ENCODE measurements around the gene BCAR1. TPM values are rescaled to one million over a fixed set of nuclear protein-coding genes. Genes with fewer than 3 reads are reported as not detected.

The BCAR1 gene
- total RNA-seq, 1 experiment from 2014 or later = 120 TPM

DNA sequence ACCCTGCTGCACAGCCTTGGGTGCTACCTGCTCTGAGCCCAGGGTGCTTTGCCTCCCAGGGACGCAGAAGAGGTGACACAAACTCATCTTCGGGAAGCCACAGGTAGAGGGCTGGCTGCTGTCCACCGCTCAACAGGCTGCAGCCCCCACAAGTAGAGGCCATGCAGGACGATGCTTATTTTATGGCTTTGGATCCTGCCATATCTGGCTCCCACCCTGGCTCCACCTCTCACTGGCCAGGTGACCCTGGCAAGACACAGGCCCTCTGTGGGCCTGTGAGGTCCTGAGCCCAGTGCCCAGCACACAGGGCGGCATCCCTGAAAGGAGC is 11.3 kb upstream of the BCAR1 start:
- no peak for TF ChIP-seq POLR2AphosphoS5 (IDR thresholded peaks at IDR 0.05; ENCODE audit: low read depth, low read length)
- TF ChIP-seq SIN3A (IDR thresholded peaks at IDR 0.05; ENCODE audit: borderline replicate concordance, insufficient read depth, low read depth, low read length) = no peak
- TF ChIP-seq TCF7L2 (IDR thresholded peaks at IDR 0.05; ENCODE audit: low read depth, low read length) = no peak
- TF ChIP-seq, protein P1, sequence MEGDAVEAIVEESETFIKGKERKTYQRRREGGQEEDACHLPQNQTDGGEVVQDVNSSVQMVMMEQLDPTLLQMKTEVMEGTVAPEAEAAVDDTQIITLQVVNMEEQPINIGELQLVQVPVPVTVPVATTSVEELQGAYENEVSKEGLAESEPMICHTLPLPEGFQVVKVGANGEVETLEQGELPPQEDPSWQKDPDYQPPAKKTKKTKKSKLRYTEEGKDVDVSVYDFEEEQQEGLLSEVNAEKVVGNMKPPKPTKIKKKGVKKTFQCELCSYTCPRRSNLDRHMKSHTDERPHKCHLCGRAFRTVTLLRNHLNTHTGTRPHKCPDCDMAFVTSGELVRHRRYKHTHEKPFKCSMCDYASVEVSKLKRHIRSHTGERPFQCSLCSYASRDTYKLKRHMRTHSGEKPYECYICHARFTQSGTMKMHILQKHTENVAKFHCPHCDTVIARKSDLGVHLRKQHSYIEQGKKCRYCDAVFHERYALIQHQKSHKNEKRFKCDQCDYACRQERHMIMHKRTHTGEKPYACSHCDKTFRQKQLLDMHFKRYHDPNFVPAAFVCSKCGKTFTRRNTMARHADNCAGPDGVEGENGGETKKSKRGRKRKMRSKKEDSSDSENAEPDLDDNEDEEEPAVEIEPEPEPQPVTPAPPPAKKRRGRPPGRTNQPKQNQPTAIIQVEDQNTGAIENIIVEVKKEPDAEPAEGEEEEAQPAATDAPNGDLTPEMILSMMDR (IDR thresholded peaks at IDR 0.05) = no peak
- TF ChIP-seq, protein P2, sequence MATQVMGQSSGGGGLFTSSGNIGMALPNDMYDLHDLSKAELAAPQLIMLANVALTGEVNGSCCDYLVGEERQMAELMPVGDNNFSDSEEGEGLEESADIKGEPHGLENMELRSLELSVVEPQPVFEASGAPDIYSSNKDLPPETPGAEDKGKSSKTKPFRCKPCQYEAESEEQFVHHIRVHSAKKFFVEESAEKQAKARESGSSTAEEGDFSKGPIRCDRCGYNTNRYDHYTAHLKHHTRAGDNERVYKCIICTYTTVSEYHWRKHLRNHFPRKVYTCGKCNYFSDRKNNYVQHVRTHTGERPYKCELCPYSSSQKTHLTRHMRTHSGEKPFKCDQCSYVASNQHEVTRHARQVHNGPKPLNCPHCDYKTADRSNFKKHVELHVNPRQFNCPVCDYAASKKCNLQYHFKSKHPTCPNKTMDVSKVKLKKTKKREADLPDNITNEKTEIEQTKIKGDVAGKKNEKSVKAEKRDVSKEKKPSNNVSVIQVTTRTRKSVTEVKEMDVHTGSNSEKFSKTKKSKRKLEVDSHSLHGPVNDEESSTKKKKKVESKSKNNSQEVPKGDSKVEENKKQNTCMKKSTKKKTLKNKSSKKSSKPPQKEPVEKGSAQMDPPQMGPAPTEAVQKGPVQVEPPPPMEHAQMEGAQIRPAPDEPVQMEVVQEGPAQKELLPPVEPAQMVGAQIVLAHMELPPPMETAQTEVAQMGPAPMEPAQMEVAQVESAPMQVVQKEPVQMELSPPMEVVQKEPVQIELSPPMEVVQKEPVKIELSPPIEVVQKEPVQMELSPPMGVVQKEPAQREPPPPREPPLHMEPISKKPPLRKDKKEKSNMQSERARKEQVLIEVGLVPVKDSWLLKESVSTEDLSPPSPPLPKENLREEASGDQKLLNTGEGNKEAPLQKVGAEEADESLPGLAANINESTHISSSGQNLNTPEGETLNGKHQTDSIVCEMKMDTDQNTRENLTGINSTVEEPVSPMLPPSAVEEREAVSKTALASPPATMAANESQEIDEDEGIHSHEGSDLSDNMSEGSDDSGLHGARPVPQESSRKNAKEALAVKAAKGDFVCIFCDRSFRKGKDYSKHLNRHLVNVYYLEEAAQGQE (IDR thresholded peaks at IDR 0.05; ENCODE audit: insufficient read depth in 1 of 2, low read depth in 2 of 2, low read length in 1 of 2) = no peak
- Histone ChIP-seq H3K27ac (ENCODE audit: low read length) (no peak overlapping the region), H3K4me1 (ENCODE audit: control insufficient read depth, insufficient read depth, low read length) (peaks cover 49% of the 10 kb centered on the region), H3K27me3 (ENCODE audit: control insufficient read depth, insufficient read depth, low read length) (no peaks in the 10 kb centered on the region), H3K9me3 (ENCODE audit: control insufficient read depth, insufficient read depth, low read depth, low read length) (no peaks in the 10 kb centered on the region), H3K36me3 (ENCODE audit: control insufficient read depth, insufficient read depth, low read length) (no peaks in the 10 kb centered on the region; the same call in 1 of the 2 replicates), H3K4me3 (ENCODE audit: low read depth in 2 of 2, low read length in 2 of 2) (no peak overlapping the region)
- DNase-seq (ENCODE audit: low read depth, low spot score) (no peak), ATAC-seq (no peak)
- POLR2A ChIA-PET = no interaction called here
- intact Hi-C loops (cut with micrococcal nuclease; ENCODE audit: unreplicated experiment) (no loop called here), in situ Hi-C loops (cut with HindIII; ENCODE audit: low pct_unique_long_range_greater_than_20kb, low sequenced_read_pairs) (no loop called here)
- CTCF ChIA-PET = no interaction called here
- BruUV-seq (replicated peaks) = no TSS peak

DNA sequence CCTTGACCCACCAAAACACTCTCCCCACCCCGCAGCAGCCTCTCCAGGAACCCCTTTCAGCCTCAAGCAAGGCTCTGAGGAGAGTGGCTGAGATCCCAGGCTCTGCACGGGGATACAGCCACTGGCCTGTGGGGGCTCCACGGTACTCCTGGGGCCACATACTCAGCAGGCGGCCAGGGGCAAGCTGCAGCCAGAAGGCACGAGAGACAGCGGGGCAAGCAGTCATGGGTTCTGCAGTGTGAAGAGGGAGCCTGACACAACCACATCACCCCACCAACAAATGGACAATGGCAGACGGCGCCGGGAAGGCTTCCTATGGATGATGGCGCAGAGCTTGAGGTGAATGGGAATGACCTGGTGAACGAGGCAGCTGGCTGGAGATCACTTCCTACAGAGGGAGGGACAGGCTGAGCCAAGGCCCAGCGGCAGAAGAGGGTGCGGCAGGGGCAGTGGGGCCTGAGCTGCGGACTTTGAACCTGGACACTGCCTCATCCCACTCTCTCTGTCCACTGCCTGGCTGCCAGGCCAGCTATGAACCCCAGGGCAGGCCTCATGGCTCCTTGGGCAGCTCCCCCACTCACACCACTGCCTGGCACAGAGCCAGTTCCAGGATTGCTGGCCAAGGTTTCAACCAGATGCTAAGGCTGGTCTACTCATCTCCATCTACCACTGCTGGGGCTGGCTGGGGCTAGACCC is 10.8 kb upstream of the BCAR1 start:
- no TSS peak for BruUV-seq (replicated peaks)
- H3K9me3 ChIP-seq (ENCODE audit: control insufficient read depth, insufficient read depth, low read depth, low read length) = no peaks in the 10 kb centered on the region
- TF ChIP-seq TCF7L2 (IDR thresholded peaks at IDR 0.05; ENCODE audit: low read depth, low read length) = no peak
- 0 out of 2 replicates have a peak, but pooled peaks have one; percentile 9 for TF ChIP-seq POLR2AphosphoS5 (IDR thresholded peaks at IDR 0.05; ENCODE audit: low read depth, low read length)
- peaks cover 49% of the 10 kb centered on the region for H3K4me1 ChIP-seq (ENCODE audit: control insufficient read depth, insufficient read depth, low read length)
- no peak overlapping the region for H3K27ac ChIP-seq (ENCODE audit: low read length)
- intact Hi-C loops (cut with micrococcal nuclease; ENCODE audit: unreplicated experiment) = no loop called here
- ATAC-seq = no peak
- no peak overlapping the region for H3K4me3 ChIP-seq (ENCODE audit: low read depth in 2 of 2, low read length in 2 of 2)
- in situ Hi-C loops (cut with HindIII; ENCODE audit: low pct_unique_long_range_greater_than_20kb, low sequenced_read_pairs) = no loop called here
- DNase-seq (ENCODE audit: low read depth, low spot score) = no peak
- no peaks in the 10 kb centered on the region for H3K27me3 ChIP-seq (ENCODE audit: control insufficient read depth, insufficient read depth, low read length)
- H3K36me3 ChIP-seq (ENCODE audit: control insufficient read depth, insufficient read depth, low read length) = no peaks in the 10 kb centered on the region; the same call in 1 of the 2 replicates
- ChIA-PET POLR2A (no interaction called here), CTCF (interaction anchor here (0.7 kb wide), 1 partner anchor 123 kb away, joined by 3 read pairs; no protein-coding TSS in a partner anchor)

DNA sequence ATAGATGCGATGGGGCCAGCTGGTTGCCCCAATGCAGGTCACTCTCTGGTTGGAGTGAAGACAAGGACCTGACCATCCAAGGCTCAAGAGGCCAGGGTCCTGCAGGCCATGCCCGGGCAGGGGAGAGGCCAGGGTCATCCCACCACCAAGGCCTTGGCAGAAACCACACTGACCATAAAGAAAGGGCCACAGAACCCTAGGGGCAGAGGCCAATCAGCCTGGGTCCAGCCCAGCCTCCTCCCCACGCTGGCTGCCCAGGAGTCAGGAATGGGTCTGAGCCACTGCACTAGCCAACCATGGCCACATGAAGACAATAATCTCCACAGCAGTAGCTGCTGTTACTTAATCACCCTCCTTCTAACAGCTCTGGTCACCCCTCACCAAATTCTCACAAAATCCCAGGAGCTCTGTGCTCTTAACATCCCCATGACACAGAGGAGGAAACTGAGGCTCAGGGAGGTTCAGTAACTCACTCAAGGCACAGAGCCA is 10.2 kb upstream of the BCAR1 start:
- no peak for ATAC-seq
- TF ChIP-seq SIN3A (IDR thresholded peaks at IDR 0.05; ENCODE audit: borderline replicate concordance, insufficient read depth, low read depth, low read length) (no peak), TCF7L2 (IDR thresholded peaks at IDR 0.05; ENCODE audit: low read depth, low read length) (no peak), POLR2AphosphoS5 (IDR thresholded peaks at IDR 0.05; ENCODE audit: low read depth, low read length) (no peak)
- TF ChIP-seq, protein P2 (IDR thresholded peaks at IDR 0.05; ENCODE audit: insufficient read depth in 1 of 2, low read depth in 2 of 2, low read length in 1 of 2) = no peak
- TF ChIP-seq, protein P1 (IDR thresholded peaks at IDR 0.05) = no peak
- H3K27me3 ChIP-seq (ENCODE audit: control insufficient read depth, insufficient read depth, low read length) = no peaks in the 10 kb centered on the region
- BruUV-seq (replicated peaks) = no TSS peak
- ChIA-PET CTCF (interaction anchor here (0.7 kb wide), 1 partner anchor 124 kb away, joined by 3 read pairs; no protein-coding TSS in a partner anchor), POLR2A (no interaction called here)
- H3K4me3 ChIP-seq (ENCODE audit: low read depth in 2 of 2, low read length in 2 of 2) = no peak overlapping the region
- no peaks in the 10 kb centered on the region; the same call in 1 of the 2 replicates for H3K36me3 ChIP-seq (ENCODE audit: control insufficient read depth, insufficient read depth, low read length)
- in situ Hi-C loops (cut with HindIII; ENCODE audit: low pct_unique_long_range_greater_than_20kb, low sequenced_read_pairs) (no loop called here), intact Hi-C loops (cut with micrococcal nuclease; ENCODE audit: unreplicated experiment) (no loop called here)
- H3K9me3 ChIP-seq (ENCODE audit: control insufficient read depth, insufficient read depth, low read depth, low read length) = no peaks in the 10 kb centered on the region
- no peak overlapping the region for H3K27ac ChIP-seq (ENCODE audit: low read length)
- H3K4me1 ChIP-seq (ENCODE audit: control insufficient read depth, insufficient read depth, low read length) = peaks cover 49% of the 10 kb centered on the region
- no peak for DNase-seq (ENCODE audit: low read depth, low spot score)

All from Panc1 (cell line).